SK-N-SH treated with all-trans-retinoic acid at 6 μM for 48 hours (cell line): ENCODE results near the gene MARCKSL1.
"Not testable (repeated sequence)": the region's sequence is repeated elsewhere in the genome, so short reads cannot be mapped to it uniquely, and the experiment has no call there.

ENCODE experiments used
- ATAC-seq: fragments of 200-7000 bp; cut with Tn5 transposase; 3 replicates; pipeline ENCODE4 v1.9.1; 2020; ENCODE audit warnings: mild to moderate bottlenecking, moderate library complexity
- ARNTL ChIP-seq: fragments of 450-650 bp; formaldehyde crosslinking; IDR thresholded peaks from 2 replicates; pipeline ENCODE4 v1.5.0; 2020; ENCODE audit warnings: low read depth, mild to moderate bottlenecking, moderate library complexity, borderline replicate concordance
- BACH2 ChIP-seq: fragments of 250-450 bp; sonication (Bioruptor Pico); IDR thresholded peaks from 2 replicates; pipeline ENCODE4 v1.9.0; 2021; ENCODE audit warnings: mild to moderate bottlenecking, borderline replicate concordance
- CREB5 ChIP-seq: fragments of 250-450 bp; sonication (Bioruptor Pico); IDR thresholded peaks from 2 replicates; pipeline ENCODE4 v1.5.1; 2020; ENCODE audit warnings: low read depth, mild to moderate bottlenecking, moderate library complexity
- ESRRG ChIP-seq: fragments of 250-450 bp; sonication (Bioruptor Pico); IDR thresholded peaks from 2 replicates; pipeline ENCODE4 v1.6.1; 2021; ENCODE audit warnings: mild to moderate bottlenecking
- ISL1 ChIP-seq: fragments of 250-450 bp; sonication (Bioruptor Pico); IDR thresholded peaks from 2 replicates; pipeline ENCODE4 v2.1.2; 2022; ENCODE audit warnings: mild to moderate bottlenecking, moderate library complexity
- OSR1 ChIP-seq: fragments of 250-450 bp; sonication (Bioruptor Pico); IDR thresholded peaks from 2 replicates; pipeline ENCODE4 v1.8.0; 2022; ENCODE audit warnings: moderate library complexity, mild to moderate bottlenecking, inconsistent platforms
- PATZ1 ChIP-seq: fragments of 250-450 bp; sonication (Bioruptor Pico); IDR thresholded peaks from 2 replicates; pipeline ENCODE4 v1.8.0; 2020; ENCODE audit warnings: mild to moderate bottlenecking, moderate library complexity, borderline replicate concordance
- PPARA ChIP-seq: fragments of 250-450 bp; sonication (Bioruptor Pico); IDR thresholded peaks from 2 replicates; pipeline ENCODE4 v1.5.0; 2020; ENCODE audit warnings: mild to moderate bottlenecking, borderline replicate concordance
- RARB ChIP-seq: fragments of 250-450 bp; sonication (Bioruptor Pico); IDR thresholded peaks from 2 replicates; pipeline ENCODE4 v1.8.0; 2021; ENCODE audit warnings: mild to moderate bottlenecking, moderate library complexity
- SNAI2 ChIP-seq: fragments of 250-450 bp; sonication (Bioruptor Pico); IDR thresholded peaks from 2 replicates; pipeline ENCODE4 v1.5.0; 2020; ENCODE audit warnings: mild to moderate bottlenecking, moderate library complexity
- TCF4 ChIP-seq: fragments of 250-450 bp; sonication (Bioruptor Pico); IDR thresholded peaks from 2 replicates; pipeline ENCODE4 v1.8.0; 2021; ENCODE audit warnings: mild to moderate bottlenecking, moderate library complexity, borderline replicate concordance
- TOX ChIP-seq: fragments of 250-450 bp; sonication (Bioruptor Pico); IDR thresholded peaks from 2 replicates; pipeline ENCODE4 v1.8.0; 2021; ENCODE audit warnings: mild to moderate bottlenecking, moderate library complexity, borderline replicate concordance
- ZC3H10 ChIP-seq: fragments of 250-450 bp; sonication (Bioruptor Pico); IDR thresholded peaks from 2 replicates; pipeline ENCODE4 v1.5.1; 2021; ENCODE audit warnings: mild to moderate bottlenecking, moderate library complexity
- ZFP3 ChIP-seq: fragments of 250-450 bp; sonication (Bioruptor Pico); IDR thresholded peaks from 2 replicates; pipeline ENCODE4 v1.5.0; 2020; ENCODE audit warnings: mild to moderate bottlenecking, moderate library complexity
- ZFP30 ChIP-seq: fragments of 450-650 bp; formaldehyde crosslinking; IDR thresholded peaks from 2 replicates; pipeline ENCODE4 v1.5.0; 2022; ENCODE audit warnings: mild to moderate bottlenecking, moderate library complexity
- ZNF70 ChIP-seq: fragments of 450-650 bp; formaldehyde crosslinking; IDR thresholded peaks from 2 replicates; pipeline ENCODE4 v1.5.0; 2020; ENCODE audit warnings: mild to moderate bottlenecking, moderate library complexity
- ZNF8 ChIP-seq: fragments of 450-650 bp; formaldehyde crosslinking; IDR thresholded peaks from 2 replicates; pipeline ENCODE4 v1.5.0; 2020; ENCODE audit warnings: mild to moderate bottlenecking, moderate library complexity
- TF ChIP-seq, protein P1 (sequence below): fragments of 250-450 bp; sonication (Bioruptor Pico); IDR thresholded peaks from 2 replicates; pipeline ENCODE4 v1.8.0; 2021; ENCODE audit warnings: low read depth, mild to moderate bottlenecking, moderate library complexity, borderline replicate concordance
- TF ChIP-seq, protein P2 (sequence below): fragments of 250-450 bp; sonication (Bioruptor Pico); IDR thresholded peaks from 2 replicates; pipeline ENCODE4 v1.5.1; 2021; ENCODE audit warnings: mild to moderate bottlenecking, moderate library complexity
- TF ChIP-seq, protein P3 (sequence below): fragments of 250-450 bp; sonication (Bioruptor Pico); IDR thresholded peaks from 2 replicates; pipeline ENCODE4 v1.5.0; 2020; ENCODE audit warnings: mild to moderate bottlenecking, moderate library complexity

Gene MARCKSL1

GRCh38 chr1:32289256-32289655, 46.8 kb downstream of the MARCKSL1 start:
- no peak for ATAC-seq
- no peak for TF ChIP-seq PATZ1 (CRISPR knock-in tag)

- ATAC-seq, result no peak
- TF ChIP-seq ARNTL (no peak), ISL1 (CRISPR knock-in tag) (no peak), OSR1 (CRISPR knock-in tag) (no peak), BACH2 (CRISPR knock-in tag) (no peak), CREB5 (CRISPR knock-in tag) (no peak), PATZ1 (CRISPR knock-in tag) (no peak), ZNF8 (no peak), PPARA (CRISPR knock-in tag) (no peak), ZFP3 (no peak), TCF4 (CRISPR knock-in tag) (no peak), ZC3H10 (CRISPR knock-in tag) (no peak), ESRRG (CRISPR knock-in tag) (no peak), ZNF70 (CRISPR knock-in tag) (no peak), ZFP30 (CRISPR knock-in tag) (no peak), RARB (CRISPR knock-in tag) (no peak), TOX (CRISPR knock-in tag) (no peak), SNAI2 (CRISPR knock-in tag) (no peak)
- TF ChIP-seq, protein P1, sequence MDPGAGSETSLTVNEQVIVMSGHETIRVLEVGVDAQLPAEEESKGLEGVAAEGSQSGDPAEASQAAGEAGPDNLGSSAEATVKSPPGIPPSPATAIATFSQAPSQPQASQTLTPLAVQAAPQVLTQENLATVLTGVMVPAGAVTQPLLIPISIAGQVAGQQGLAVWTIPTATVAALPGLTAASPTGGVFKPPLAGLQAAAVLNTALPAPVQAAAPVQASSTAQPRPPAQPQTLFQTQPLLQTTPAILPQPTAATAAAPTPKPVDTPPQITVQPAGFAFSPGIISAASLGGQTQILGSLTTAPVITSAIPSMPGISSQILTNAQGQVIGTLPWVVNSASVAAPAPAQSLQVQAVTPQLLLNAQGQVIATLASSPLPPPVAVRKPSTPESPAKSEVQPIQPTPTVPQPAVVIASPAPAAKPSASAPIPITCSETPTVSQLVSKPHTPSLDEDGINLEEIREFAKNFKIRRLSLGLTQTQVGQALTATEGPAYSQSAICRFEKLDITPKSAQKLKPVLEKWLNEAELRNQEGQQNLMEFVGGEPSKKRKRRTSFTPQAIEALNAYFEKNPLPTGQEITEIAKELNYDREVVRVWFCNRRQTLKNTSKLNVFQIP (CRISPR knock-in tag), result no peak
- TF ChIP-seq, protein P2, sequence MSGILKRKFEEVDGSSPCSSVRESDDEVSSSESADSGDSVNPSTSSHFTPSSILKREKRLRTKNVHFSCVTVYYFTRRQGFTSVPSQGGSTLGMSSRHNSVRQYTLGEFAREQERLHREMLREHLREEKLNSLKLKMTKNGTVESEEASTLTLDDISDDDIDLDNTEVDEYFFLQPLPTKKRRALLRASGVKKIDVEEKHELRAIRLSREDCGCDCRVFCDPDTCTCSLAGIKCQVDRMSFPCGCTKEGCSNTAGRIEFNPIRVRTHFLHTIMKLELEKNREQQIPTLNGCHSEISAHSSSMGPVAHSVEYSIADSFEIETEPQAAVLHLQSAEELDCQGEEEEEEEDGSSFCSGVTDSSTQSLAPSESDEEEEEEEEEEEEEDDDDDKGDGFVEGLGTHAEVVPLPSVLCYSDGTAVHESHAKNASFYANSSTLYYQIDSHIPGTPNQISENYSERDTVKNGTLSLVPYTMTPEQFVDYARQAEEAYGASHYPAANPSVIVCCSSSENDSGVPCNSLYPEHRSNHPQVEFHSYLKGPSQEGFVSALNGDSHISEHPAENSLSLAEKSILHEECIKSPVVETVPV (CRISPR knock-in tag), result no peak
- TF ChIP-seq, protein P3, sequence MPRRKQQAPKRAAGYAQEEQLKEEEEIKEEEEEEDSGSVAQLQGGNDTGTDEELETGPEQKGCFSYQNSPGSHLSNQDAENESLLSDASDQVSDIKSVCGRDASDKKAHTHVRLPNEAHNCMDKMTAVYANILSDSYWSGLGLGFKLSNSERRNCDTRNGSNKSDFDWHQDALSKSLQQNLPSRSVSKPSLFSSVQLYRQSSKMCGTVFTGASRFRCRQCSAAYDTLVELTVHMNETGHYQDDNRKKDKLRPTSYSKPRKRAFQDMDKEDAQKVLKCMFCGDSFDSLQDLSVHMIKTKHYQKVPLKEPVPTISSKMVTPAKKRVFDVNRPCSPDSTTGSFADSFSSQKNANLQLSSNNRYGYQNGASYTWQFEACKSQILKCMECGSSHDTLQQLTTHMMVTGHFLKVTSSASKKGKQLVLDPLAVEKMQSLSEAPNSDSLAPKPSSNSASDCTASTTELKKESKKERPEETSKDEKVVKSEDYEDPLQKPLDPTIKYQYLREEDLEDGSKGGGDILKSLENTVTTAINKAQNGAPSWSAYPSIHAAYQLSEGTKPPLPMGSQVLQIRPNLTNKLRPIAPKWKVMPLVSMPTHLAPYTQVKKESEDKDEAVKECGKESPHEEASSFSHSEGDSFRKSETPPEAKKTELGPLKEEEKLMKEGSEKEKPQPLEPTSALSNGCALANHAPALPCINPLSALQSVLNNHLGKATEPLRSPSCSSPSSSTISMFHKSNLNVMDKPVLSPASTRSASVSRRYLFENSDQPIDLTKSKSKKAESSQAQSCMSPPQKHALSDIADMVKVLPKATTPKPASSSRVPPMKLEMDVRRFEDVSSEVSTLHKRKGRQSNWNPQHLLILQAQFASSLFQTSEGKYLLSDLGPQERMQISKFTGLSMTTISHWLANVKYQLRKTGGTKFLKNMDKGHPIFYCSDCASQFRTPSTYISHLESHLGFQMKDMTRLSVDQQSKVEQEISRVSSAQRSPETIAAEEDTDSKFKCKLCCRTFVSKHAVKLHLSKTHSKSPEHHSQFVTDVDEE (CRISPR knock-in tag), result no peak
These were observed 49.3 kb downstream of the MARCKSL1 start for GRCh38 chr1:32286763-32287162.

DNA sequence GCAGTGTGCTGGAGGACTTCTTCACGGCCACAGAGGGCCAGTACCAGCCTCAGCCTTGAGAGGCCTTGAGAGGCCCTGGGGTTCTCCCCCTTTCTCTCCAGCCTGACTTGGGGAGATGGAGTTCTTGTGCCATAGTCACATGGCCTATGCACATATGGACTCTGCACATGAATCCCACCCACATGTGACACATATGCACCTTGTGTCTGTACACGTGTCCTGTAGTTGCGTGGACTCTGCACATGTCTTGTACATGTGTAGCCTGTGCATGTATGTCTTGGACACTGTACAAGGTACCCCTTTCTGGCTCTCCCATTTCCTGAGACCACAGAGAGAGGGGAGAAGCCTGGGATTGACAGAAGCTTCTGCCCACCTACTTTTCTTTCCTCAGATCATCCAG, 50.4 kb downstream of the MARCKSL1 start:
- TF ChIP-seq PATZ1 (CRISPR knock-in tag), result no peak
- no peak for TF ChIP-seq SNAI2 (CRISPR knock-in tag)
- TF ChIP-seq ZNF8, result no peak
- no peak for TF ChIP-seq TCF4 (CRISPR knock-in tag)
- no peak for ATAC-seq

DNA sequence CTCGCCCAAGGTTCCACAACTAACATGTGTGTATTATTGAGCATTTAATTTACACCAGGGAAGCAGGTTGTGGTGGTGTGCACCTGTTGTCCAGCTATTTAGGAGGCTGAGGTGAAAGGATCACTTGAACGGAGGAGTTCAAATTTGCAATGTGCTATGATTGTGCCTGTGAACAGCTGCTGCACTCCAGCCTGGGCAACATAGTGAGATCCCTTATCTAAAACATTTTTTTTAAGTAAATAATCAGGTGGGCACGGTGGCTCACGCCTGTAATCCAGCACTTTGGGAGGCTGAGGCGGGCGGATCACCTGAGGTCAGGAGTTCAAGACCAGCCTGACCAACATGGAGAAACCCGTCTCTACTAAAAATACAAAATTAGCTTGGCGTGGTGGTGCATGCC, 51.3 kb downstream of the MARCKSL1 start:
- ATAC-seq, result not testable (repeated sequence)
